NT2/D1 (cell line): Measurements from ENCODE around the gene YPEL2.
A peak's percentile ranks its signal among the peaks of the same experiment; 100 is the strongest.

Experiments used
- DNase-seq: peaks from one replicate; pipeline ENCODE4 v3.0.0-alpha.2; 2011; ENCODE audit warnings: low read depth, low spot score
- H3K27me3 ChIP-seq: 2 replicates; pipeline ENCODE4 v1.6.0; 2011; ENCODE audit warnings: mild to moderate bottlenecking; ENCODE audit not compliant: insufficient read length, insufficient read depth
- H3K36me3 ChIP-seq: 2 replicates; pipeline ENCODE4 v1.6.1; 2011; ENCODE audit warnings: mild to moderate bottlenecking, low read length, mixed read lengths; ENCODE audit not compliant: insufficient read depth, insufficient read length
- H3K4me1 ChIP-seq: 2 replicates; pipeline ENCODE4 v1.5.1; 2011; ENCODE audit not compliant: insufficient read depth, insufficient read length
- H3K4me3 ChIP-seq: 2 replicates; pipeline ENCODE4 v1.5.1; 2011; ENCODE audit warnings: low read depth; ENCODE audit not compliant: insufficient read length
- H3K9ac ChIP-seq: 2 replicates; pipeline ENCODE4 v1.6.0; 2011; ENCODE audit warnings: low read depth; ENCODE audit not compliant: insufficient read length
- H3K9me3 ChIP-seq: 2 replicates; pipeline ENCODE4 v1.5.1; 2011; ENCODE audit warnings: mild to moderate bottlenecking, low read length; ENCODE audit not compliant: insufficient read depth
- SUZ12 ChIP-seq: IDR thresholded peaks from 2 replicates; pipeline ENCODE4 v1.6.1; 2011; ENCODE audit not compliant: insufficient read length, insufficient read depth; ENCODE audit errors: extremely low read depth
- YY1 ChIP-seq: IDR thresholded peaks from 2 replicates; pipeline ENCODE4 v1.6.1; 2011; ENCODE audit not compliant: insufficient read length, insufficient read depth
- ZNF274 ChIP-seq: IDR thresholded peaks from 2 replicates; pipeline ENCODE4 v1.6.1; 2011; ENCODE audit warnings: mild to moderate bottlenecking, low read depth, low read length

Gene YPEL2

GRCh38 chr17:59315866-59316265, 15.6 kb upstream of the YPEL2 start:
- H3K36me3 ChIP-seq = no peaks in the 10 kb centered on the region
- H3K4me1 ChIP-seq = no peaks in the 10 kb centered on the region
- no peak for TF ChIP-seq ZNF274
- no peak for TF ChIP-seq YY1
- TF ChIP-seq SUZ12 = no peak
- no peaks in the 10 kb centered on the region for H3K27me3 ChIP-seq
- no peaks in the 10 kb centered on the region for H3K9me3 ChIP-seq
- DNase-seq = no peak
- no peak overlapping the region for H3K4me3 ChIP-seq
- no peak overlapping the region for H3K9ac ChIP-seq

GRCh38 chr17:59327121-59327980, 4.1 kb upstream of the YPEL2 start:
- no peak for TF ChIP-seq ZNF274
- no peak for TF ChIP-seq SUZ12
- no peak for TF ChIP-seq YY1
- H3K27me3 ChIP-seq = peaks cover 4% of the 10 kb centered on the region

GRCh38 chr17:59327981-59328290, 3.5 kb upstream of the YPEL2 start:
- H3K9me3 ChIP-seq = no peaks in the 10 kb centered on the region
- H3K36me3 ChIP-seq = no peaks in the 10 kb centered on the region
- peaks cover 8% of the 10 kb centered on the region for H3K4me1 ChIP-seq
- TF ChIP-seq SUZ12 = no peak
- TF ChIP-seq YY1 = no peak
- no peak for TF ChIP-seq ZNF274
- H3K4me3 ChIP-seq = no peak overlapping the region
- peaks cover 10% of the 10 kb centered on the region for H3K27me3 ChIP-seq
- no peak overlapping the region for H3K9ac ChIP-seq
- no peak for DNase-seq

More at GRCh38 chr17:59327121-59327980, 4.1 kb upstream of the YPEL2 start:
- no peak overlapping the region for H3K4me3 ChIP-seq
- H3K9me3 ChIP-seq = no peaks in the 10 kb centered on the region
- H3K9ac ChIP-seq = no peak overlapping the region
- DNase-seq = no peak
- H3K36me3 ChIP-seq = no peaks in the 10 kb centered on the region
- peaks cover 7% of the 10 kb centered on the region for H3K4me1 ChIP-seq

- peaks cover 16% of the 10 kb centered on the region for H3K27me3 ChIP-seq
- no peaks in the 10 kb centered on the region for H3K36me3 ChIP-seq
- no peak for TF ChIP-seq YY1
- no peak for TF ChIP-seq SUZ12
- TF ChIP-seq ZNF274 = no peak
- H3K9ac ChIP-seq = no peak overlapping the region
- peaks cover 11% of the 10 kb centered on the region for H3K4me1 ChIP-seq
- DNase-seq = no peak
- no peak overlapping the region for H3K4me3 ChIP-seq
- no peaks in the 10 kb centered on the region for H3K9me3 ChIP-seq
Observed at GRCh38 chr17:59328601-59329000, 2.9 kb upstream of the YPEL2 start.

GRCh38 chr17:59329176-59330052, 2.0 kb upstream of the YPEL2 start:
- Histone ChIP-seq H3K4me3 (no peak overlapping the region), H3K9me3 (no peaks in the 10 kb centered on the region), H3K4me1 (peaks cover 11% of the 10 kb centered on the region), H3K36me3 (no peaks in the 10 kb centered on the region), H3K9ac (peak overlapping the region; percentile 32), H3K27me3 (peaks cover 23% of the 10 kb centered on the region)
- DNase-seq = peak; percentile 51
- TF ChIP-seq SUZ12 = no peak
- no peak for TF ChIP-seq YY1
- TF ChIP-seq ZNF274 = no peak

- H3K4me3 ChIP-seq = no peak overlapping the region
- H3K4me1 ChIP-seq = peaks cover 11% of the 10 kb centered on the region
- H3K36me3 ChIP-seq = no peaks in the 10 kb centered on the region
- peaks cover 23% of the 10 kb centered on the region for H3K27me3 ChIP-seq
- no peaks in the 10 kb centered on the region for H3K9me3 ChIP-seq
- DNase-seq = no peak
- no peak for TF ChIP-seq SUZ12
- no peak for TF ChIP-seq YY1
- TF ChIP-seq ZNF274 = no peak
- H3K9ac ChIP-seq = peak overlapping the region; percentile 32
Observed at GRCh38 chr17:59330053-59330942, 1.2 kb upstream of the YPEL2 start.
